ENCODE results near the gene HEPACAM2.

HEPACAM2 gene

GRCh38 chr7:93172683-93173082, 53.6 kb downstream of the HEPACAM2 start:
- no peak overlapping the region for H3K4me3 ChIP-seq (ENCODE audit: low read depth, low read length)
- no peak for DNase-seq (ENCODE audit: low read depth)
- TF ChIP-seq CTCF (IDR thresholded peaks at IDR 0.05; ENCODE audit: insufficient read depth, low read depth, low read length, missing control alignments) = no peak

GRCh38 chr7:93171606-93172226, 54.6 kb downstream of the HEPACAM2 start:
- no peak for DNase-seq (ENCODE audit: low read depth)
- no peak for TF ChIP-seq CTCF (IDR thresholded peaks at IDR 0.05; ENCODE audit: insufficient read depth, low read depth, low read length, missing control alignments)
- no peak overlapping the region for H3K4me3 ChIP-seq (ENCODE audit: low read depth, low read length)

GRCh38 chr7:93165447-93165846, 60.8 kb downstream of the HEPACAM2 start:
- peak; percentile 73 for DNase-seq (ENCODE audit: low read depth)
- TF ChIP-seq CTCF (IDR thresholded peaks at IDR 0.05; ENCODE audit: insufficient read depth, low read depth, low read length, missing control alignments) = no peak
- H3K4me3 ChIP-seq (ENCODE audit: low read depth, low read length) = no peak overlapping the region

GRCh38 chr7:93164766-93165165, 61.5 kb downstream of the HEPACAM2 start:
- no peak overlapping the region for H3K4me3 ChIP-seq (ENCODE audit: low read depth, low read length)
- TF ChIP-seq CTCF (IDR thresholded peaks at IDR 0.05; ENCODE audit: insufficient read depth, low read depth, low read length, missing control alignments) = no peak
- no peak for DNase-seq (ENCODE audit: low read depth)

GRCh38 chr7:93161181-93161762, 65.0 kb downstream of the HEPACAM2 start:
- H3K4me3 ChIP-seq (ENCODE audit: low read depth, low read length) = no peak overlapping the region
- no peak for TF ChIP-seq CTCF (IDR thresholded peaks at IDR 0.05; ENCODE audit: insufficient read depth, low read depth, low read length, missing control alignments)
- DNase-seq (ENCODE audit: low read depth) = no peak

- no peak overlapping the region for H3K4me3 ChIP-seq (ENCODE audit: low read depth, low read length)
- no peak for DNase-seq (ENCODE audit: low read depth)
- no peak for TF ChIP-seq CTCF (IDR thresholded peaks at IDR 0.05; ENCODE audit: insufficient read depth, low read depth, low read length, missing control alignments)
Measured at GRCh38 chr7:93160410-93160809, 65.9 kb downstream of the HEPACAM2 start.

GRCh38 chr7:93159490-93159889, 66.8 kb downstream of the HEPACAM2 start:
- H3K4me3 ChIP-seq (ENCODE audit: low read depth, low read length) = no peak overlapping the region
- no peak for DNase-seq (ENCODE audit: low read depth)
- TF ChIP-seq CTCF (IDR thresholded peaks at IDR 0.05; ENCODE audit: insufficient read depth, low read depth, low read length, missing control alignments) = no peak

Measured in GM12865 (cell line).